GM23338 (cell line): ENCODE measurements around the gene KLHL1. TPM values are rescaled to one million over a fixed set of nuclear protein-coding genes. Genes with fewer than 3 reads are reported as not detected.

Experiments used
- ATAC-seq: fragments of 200-7000 bp; cut with Tn5 transposase; 3 replicates; pipeline ENCODE4 v1.9.1; 2020
- DNase-seq: peaks from one replicate; pipeline ENCODE4 v3.0.0-alpha.2; 2015; ENCODE audit warnings: low spot score
- H2AFZ ChIP-seq: fragments of 200-600 bp; sonication (generic); 2 replicates; pipeline ENCODE4 v1.8.0; 2016; ENCODE audit warnings: antibody characterized with exemption, mild to moderate bottlenecking, moderate library complexity
- H3F3A ChIP-seq: fragments of 200-600 bp; sonication (generic); replicated peaks from 2 replicates; pipeline ENCODE4 v1.8.0; 2017; ENCODE audit warnings: antibody characterized with exemption, mixed run types, low read depth
- H3K27ac ChIP-seq: fragments of 200-600 bp; sonication (generic); 2 replicates; pipeline ENCODE4 v1.6.1; 2016; ENCODE audit warnings: low read depth
- H3K27me3 ChIP-seq: fragments of 200-600 bp; sonication (generic); 2 replicates; pipeline ENCODE4 v1.8.0; 2016; ENCODE audit warnings: mild to moderate bottlenecking, mixed run types, moderate library complexity; ENCODE audit not compliant: insufficient read depth
- H3K36me3 ChIP-seq: fragments of 200-600 bp; sonication (generic); 2 replicates; pipeline ENCODE4 v1.8.0; 2016; ENCODE audit warnings: mild to moderate bottlenecking; ENCODE audit not compliant: insufficient read depth
- H3K4me1 ChIP-seq: fragments of 200-600 bp; sonication (generic); 2 replicates; pipeline ENCODE4 v1.8.0; 2016; ENCODE audit warnings: mild to moderate bottlenecking, moderate library complexity; ENCODE audit not compliant: insufficient read depth
- H3K4me2 ChIP-seq: fragments of 200-600 bp; sonication (generic); 2 replicates; pipeline ENCODE4 v1.7.1; 2017; ENCODE audit warnings: mixed run types
- H3K4me3 ChIP-seq: fragments of 200-600 bp; sonication (generic); 2 replicates; pipeline ENCODE4 v1.6.1; 2016; ENCODE audit warnings: mixed run types
- H3K79me2 ChIP-seq: fragments of 200-600 bp; sonication (generic); replicated peaks from 2 replicates; pipeline ENCODE4 v1.8.0; 2017; ENCODE audit warnings: mild to moderate bottlenecking; ENCODE audit not compliant: insufficient read depth
- H3K9me2 ChIP-seq: fragments of 200-600 bp; sonication (generic); 2 replicates; pipeline ENCODE4 v1.8.0; 2017; ENCODE audit not compliant: insufficient read depth
- H4K20me1 ChIP-seq: fragments of 200-600 bp; sonication (generic); replicated peaks from 2 replicates; pipeline ENCODE4 v1.8.0; 2017; ENCODE audit warnings: mild to moderate bottlenecking; ENCODE audit not compliant: insufficient read depth
- H3K27ac Mint-ChIP-seq: 2 replicates; pipeline ENCODE4 v1.8.0; 2020; ENCODE audit warnings: inconsistent platforms, mild to moderate bottlenecking, moderate library complexity, mixed read lengths
- H3K27me3 Mint-ChIP-seq: 3 replicates; pipeline ENCODE4 v1.8.0; 2022; ENCODE audit warnings: low read depth, mild to moderate bottlenecking, moderate library complexity, mixed read lengths, inconsistent platforms; ENCODE audit not compliant: insufficient read depth, poor library complexity
- H3K36me3 Mint-ChIP-seq: 3 replicates; pipeline ENCODE4 v1.8.0; 2021; ENCODE audit warnings: low read depth, mild to moderate bottlenecking, inconsistent platforms, moderate library complexity, mixed read lengths
- H3K4me1 Mint-ChIP-seq: 3 replicates; pipeline ENCODE4 v1.8.0; 2020; ENCODE audit warnings: mild to moderate bottlenecking, inconsistent platforms, mixed read lengths
- H3K4me3 Mint-ChIP-seq: 3 replicates; pipeline ENCODE4 v1.8.0; 2021; ENCODE audit warnings: moderate library complexity, mild to moderate bottlenecking, inconsistent platforms, mixed read lengths
- H3K9me3 Mint-ChIP-seq: 3 replicates; pipeline ENCODE4 v1.8.0; 2020; ENCODE audit warnings: moderate library complexity, mild to moderate bottlenecking, inconsistent platforms, mixed read lengths
- CREB1 ChIP-seq: fragments of 250-450 bp; sonication (Bioruptor Pico); IDR thresholded peaks from 2 replicates; pipeline ENCODE4 v1.5.0; 2020; ENCODE audit warnings: low read depth, mild to moderate bottlenecking, moderate library complexity
- CTCF ChIP-seq, 2 experiments: fragments of 200-600 bp in 1 of 2; sonication (generic) in 1 of 2; conservative IDR thresholded peaks; 2 replicates each; pipeline versions ENCODE4 v1.5.1 to v1.6.1; 2016 to 2017; ENCODE audit warnings: antibody characterized with exemption in 2 of 2, low read depth in 2 of 2, mild to moderate bottlenecking in 2 of 2, moderate library complexity in 1 of 2
- EZH2 ChIP-seq: fragments of 200-600 bp; sonication (generic); IDR thresholded peaks from one replicate; pipeline ENCODE4 v1.8.0; 2017; ENCODE audit warnings: antibody characterized with exemption, mild to moderate bottlenecking, low read depth; ENCODE audit not compliant: unreplicated experiment
- EZH2phosphoT487 ChIP-seq: fragments of 200-600 bp; sonication (generic); IDR thresholded peaks from one replicate; pipeline ENCODE4 v1.8.1; 2018; ENCODE audit warnings: antibody characterized with exemption; ENCODE audit not compliant: unreplicated experiment
- JUNB ChIP-seq: IDR thresholded peaks from one replicate; pipeline ENCODE4 v1.6.1; 2016; ENCODE audit warnings: antibody characterized with exemption; ENCODE audit not compliant: unreplicated experiment
- STAT1 ChIP-seq: IDR thresholded peaks from one replicate; pipeline ENCODE4 v1.6.1; 2016; ENCODE audit warnings: antibody characterized with exemption; ENCODE audit not compliant: unreplicated experiment
- ZNF331 ChIP-seq: fragments of 250-450 bp; sonication (Bioruptor Pico); IDR thresholded peaks from 2 replicates; pipeline ENCODE4 v1.5.0; 2020; ENCODE audit warnings: low read depth, mild to moderate bottlenecking, moderate library complexity
- ZNF462 ChIP-seq: fragments of 250-450 bp; sonication (Bioruptor Pico); IDR thresholded peaks from 2 replicates; pipeline ENCODE4 v1.5.0; 2020; ENCODE audit warnings: mild to moderate bottlenecking, moderate library complexity
- polyA plus RNA-seq: library from polyadenylated mRNA; unstranded; fragments of >200 nt; fragmentation: Nextera tagmentation; extraction: Ambion mirVana; gene quantifications from 2 replicates; pipeline ENCODE4 v1.2.1, GENCODE V29; 2016
- total RNA-seq: library from RNA; depleted of rRNA; stranded (reverse); fragments of >200 nt; shearing (Covaris generic); gene quantifications from 2 replicates; pipeline ENCODE4 v1.2.3, GENCODE V29; 2014

Gene KLHL1
- total and polyA plus RNA-seq, 2 experiments from 2014 or later, result not detected

- Mint-ChIP-seq H3K9me3 (peaks cover 3% of the 10 kb centered on the region; the same call in 1 of the 3 replicates), H3K27me3 (no peaks in the 10 kb centered on the region), H3K36me3 (no peaks in the 10 kb centered on the region), H3K4me1 (peaks cover 7% of the 10 kb centered on the region), H3K4me3 (no peak overlapping the region), H3K27ac (no peak overlapping the region)
- Histone ChIP-seq H3K9me2 (no peaks in the 10 kb centered on the region; the same call in 1 of the 2 replicates), H3K27me3 (no peaks in the 10 kb centered on the region), H3K4me1 (peaks cover 3% of the 10 kb centered on the region; the same call in 1 of the 2 replicates), H4K20me1 (no peaks in the 10 kb centered on the region), H3K27ac (no peak overlapping the region), H3K4me3 (no peak overlapping the region), H3K4me2 (no peak overlapping the region), H3K36me3 (no peaks in the 10 kb centered on the region), H3F3A (no peaks in the 10 kb centered on the region), H3K79me2 (no peaks in the 10 kb centered on the region), H2AFZ (no peak overlapping the region)
- TF ChIP-seq ZNF331 (CRISPR knock-in tag), result no peak
- TF ChIP-seq CREB1 (CRISPR knock-in tag), result no peak
- no peak for TF ChIP-seq EZH2phosphoT487
- ATAC-seq (no peak), DNase-seq (no peak)
Measured at GRCh38 chr13:69683921-69684686, 424.1 kb downstream of the KLHL1 start.

GRCh38 chr13:69681722-69682121, 426.5 kb downstream of the KLHL1 start:
- H3F3A ChIP-seq, result no peaks in the 10 kb centered on the region
- no peaks in the 10 kb centered on the region for H4K20me1 ChIP-seq
- ATAC-seq (no peak), DNase-seq (no peak)
- no peaks in the 10 kb centered on the region for H3K79me2 ChIP-seq
- Mint-ChIP-seq H3K4me1 (peaks cover 7% of the 10 kb centered on the region), H3K9me3 (peaks cover 6% of the 10 kb centered on the region; the same call in 1 of the 3 replicates), H3K27me3 (no peaks in the 10 kb centered on the region), H3K36me3 (no peaks in the 10 kb centered on the region), H3K27ac (no peak overlapping the region), H3K4me3 (no peak overlapping the region)
- no peaks in the 10 kb centered on the region; the same call in 1 of the 2 replicates for H3K9me2 ChIP-seq
- no peaks in the 10 kb centered on the region for H3K36me3 ChIP-seq
- no peak overlapping the region for H3K4me3 ChIP-seq
- no peak overlapping the region for H3K4me2 ChIP-seq
- no peaks in the 10 kb centered on the region for H3K27me3 ChIP-seq
- H2AFZ ChIP-seq, result no peak overlapping the region
- H3K27ac ChIP-seq, result no peak overlapping the region
- H3K4me1 ChIP-seq, result peaks cover 3% of the 10 kb centered on the region; the same call in 1 of the 2 replicates
- no peak for TF ChIP-seq ZNF331 (CRISPR knock-in tag)
- TF ChIP-seq STAT1, result no peak
- TF ChIP-seq JUNB, result no peak
- no peak for TF ChIP-seq CTCF (conservative IDR thresholded peaks at IDR 0.05; ENCODE audit: low read depth in 2 of 2)
- TF ChIP-seq ZNF462 (CRISPR knock-in tag), result no peak
- no peak for TF ChIP-seq CREB1 (CRISPR knock-in tag)
- TF ChIP-seq EZH2, result no peak
- TF ChIP-seq EZH2phosphoT487, result no peak
